ENCODE measurements around the gene AXIN1. TPM values are rescaled to one million over a fixed set of nuclear protein-coding genes. Genes with fewer than 3 reads are reported as not detected.

Gene AXIN1
- total RNA-seq, 2 experiments from 2014 or later = 18.6 to 20.5 TPM

DNA sequence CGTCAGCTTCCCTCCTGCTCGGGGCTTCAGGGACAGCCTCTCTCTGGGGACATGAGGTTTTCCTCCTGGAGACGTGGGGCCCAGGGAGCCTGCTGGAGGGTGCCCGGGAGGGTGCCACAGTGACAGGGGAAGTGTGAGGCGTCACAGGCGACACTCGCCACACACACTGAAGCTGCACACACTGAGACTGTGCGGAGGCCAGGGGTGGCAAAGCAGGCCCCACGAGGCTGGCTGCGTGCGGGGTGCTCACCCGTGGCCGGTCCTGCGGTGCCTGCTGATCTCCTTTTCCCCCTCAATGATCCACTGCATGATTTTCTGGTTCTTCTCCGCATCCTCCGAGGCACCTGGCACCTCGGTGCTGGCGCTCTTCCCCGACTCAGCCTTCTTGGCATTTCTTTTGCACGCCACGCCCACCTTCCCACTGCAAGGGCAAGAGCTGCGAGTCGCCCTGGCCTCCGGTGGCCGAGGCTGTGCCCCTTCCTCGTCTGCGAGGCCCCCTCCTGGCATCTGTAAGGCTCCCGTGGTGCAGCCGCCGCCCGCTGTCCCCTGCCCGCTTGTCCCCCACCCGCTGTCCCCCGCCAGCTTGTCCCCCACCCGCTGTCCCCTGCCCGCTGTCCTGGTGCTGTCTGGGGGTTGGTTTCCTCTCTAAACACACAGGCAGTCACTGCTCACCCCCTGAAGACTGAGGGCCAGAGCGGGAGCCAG, 55.6 kb downstream of the AXIN1 start:
- DNase-seq = no peak
- H3K4me3 Mint-ChIP-seq = no peak overlapping the region
- CTCF ChIA-PET = interaction anchor here (0.5 kb wide), 1 partner anchor 107 kb away, joined by 5 read pairs; no protein-coding TSS in a partner anchor
- no peaks in the 10 kb centered on the region for H3K9me3 Mint-ChIP-seq
- H3K4me1 Mint-ChIP-seq (ENCODE audit: low read depth) = no peaks in the 10 kb centered on the region
- POLR2A ChIA-PET = no interaction called here
- peaks cover 6% of the 10 kb centered on the region for H3K36me3 Mint-ChIP-seq
- intact Hi-C loops (cut with micrococcal nuclease) = no loop called here
- H3K27ac Mint-ChIP-seq = no peak overlapping the region
- no peaks in the 10 kb centered on the region for H3K27me3 Mint-ChIP-seq

DNA sequence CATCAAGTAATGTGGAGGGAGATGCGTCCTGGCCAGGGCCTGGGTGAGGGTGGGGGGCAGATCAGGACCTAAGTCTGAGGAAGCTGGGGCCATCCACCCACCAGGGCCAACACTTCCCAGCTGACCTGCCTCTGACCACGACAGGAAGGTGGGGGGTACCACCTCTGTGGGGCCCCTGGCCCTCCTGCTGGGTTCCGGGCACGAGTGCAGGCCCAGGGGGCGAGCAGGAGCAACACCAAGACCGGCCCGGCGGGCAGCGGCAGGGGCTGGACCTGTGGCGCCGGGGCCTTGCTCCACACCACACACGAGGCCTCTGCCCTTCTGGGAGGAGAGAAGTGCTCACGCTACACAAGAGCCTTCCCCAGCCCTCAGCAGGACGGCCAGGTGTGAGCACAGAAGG, 56.2 kb downstream of the AXIN1 start:
- Mint-ChIP-seq H3K4me3 (no peak overlapping the region), H3K9me3 (no peaks in the 10 kb centered on the region), H3K27ac (no peak overlapping the region), H3K36me3 (peaks cover 10% of the 10 kb centered on the region), H3K27me3 (no peaks in the 10 kb centered on the region), H3K4me1 (ENCODE audit: low read depth) (no peaks in the 10 kb centered on the region)
- ChIA-PET POLR2A (no interaction called here), CTCF (interaction anchor here (1.2 kb wide), 1 partner anchor 189 kb away, joined by 3 read pairs; no protein-coding TSS in a partner anchor)
- intact Hi-C loops (cut with micrococcal nuclease) = no loop called here
- no peak for DNase-seq

DNA sequence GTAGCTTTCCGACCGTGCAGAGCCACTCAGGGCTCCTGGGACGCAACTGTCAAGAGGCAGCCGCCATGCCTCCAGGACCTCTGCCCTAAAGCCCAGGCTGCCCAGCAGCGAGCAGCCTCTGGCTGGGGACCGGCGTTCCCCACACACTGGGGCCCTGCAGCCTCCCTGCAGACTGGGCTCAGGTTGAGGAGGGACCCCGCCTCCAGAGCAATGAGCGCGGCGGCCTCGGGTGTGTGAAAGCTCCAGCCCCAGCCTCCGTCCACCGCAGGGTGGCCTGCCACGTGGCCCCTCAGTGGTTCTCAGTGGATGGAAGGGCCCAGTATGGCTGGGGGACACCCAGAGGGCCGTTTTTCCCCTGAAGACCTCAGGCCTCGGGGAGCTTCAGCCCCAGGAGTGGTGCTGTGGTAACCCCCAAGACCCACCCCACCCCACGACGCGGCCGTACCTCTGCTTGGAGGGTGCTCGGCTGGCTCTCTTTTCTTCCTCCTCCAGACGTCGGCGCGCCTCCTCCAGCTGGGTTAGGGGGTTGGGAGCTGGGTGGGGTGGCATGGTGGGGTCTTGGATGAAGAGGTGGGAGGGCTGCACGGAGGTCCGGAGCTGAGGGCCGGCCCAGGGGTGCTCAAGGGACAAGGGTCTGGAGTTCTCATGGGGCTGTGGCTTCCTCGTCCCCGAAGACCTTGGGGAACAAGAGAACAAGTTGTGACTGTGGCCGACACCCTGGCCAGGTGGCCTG, 59.3 kb downstream of the AXIN1 start:
- Mint-ChIP-seq H3K27ac (no peak overlapping the region), H3K4me3 (no peak overlapping the region), H3K27me3 (no peaks in the 10 kb centered on the region), H3K4me1 (ENCODE audit: low read depth) (no peaks in the 10 kb centered on the region), H3K36me3 (peaks cover 10% of the 10 kb centered on the region), H3K9me3 (no peaks in the 10 kb centered on the region)
- intact Hi-C loops (cut with micrococcal nuclease) = no loop called here
- POLR2A ChIA-PET = no interaction called here
- CTCF ChIA-PET = no interaction called here
- DNase-seq = no peak

DNA sequence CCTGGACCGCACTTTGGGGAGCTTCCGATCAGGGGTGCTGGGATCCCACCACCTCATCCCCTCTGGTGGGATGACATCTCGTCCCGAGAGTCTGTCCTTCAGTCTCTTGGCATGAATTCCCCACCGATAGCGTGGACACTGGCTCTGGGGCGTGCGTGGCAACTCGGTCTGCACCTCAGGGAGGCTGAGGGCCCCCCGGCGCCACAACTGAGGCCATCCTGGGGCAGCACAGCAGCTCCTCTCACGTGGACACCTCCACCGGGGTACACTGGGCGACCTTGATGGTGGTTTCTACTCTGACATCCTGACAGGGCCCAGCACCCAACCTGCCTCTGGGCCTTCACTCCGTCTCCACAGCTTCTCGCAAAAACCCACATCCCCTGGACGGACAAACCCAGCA, 61.0 kb downstream of the AXIN1 start:
- H3K27ac Mint-ChIP-seq = no peak overlapping the region
- no peaks in the 10 kb centered on the region for H3K9me3 Mint-ChIP-seq
- no peak overlapping the region for H3K4me3 Mint-ChIP-seq
- H3K4me1 Mint-ChIP-seq (ENCODE audit: low read depth) = no peaks in the 10 kb centered on the region
- POLR2A ChIA-PET = no interaction called here
- intact Hi-C loops (cut with micrococcal nuclease) = no loop called here
- CTCF ChIA-PET = no interaction called here
- no peaks in the 10 kb centered on the region for H3K27me3 Mint-ChIP-seq
- DNase-seq = no peak
- peaks cover 16% of the 10 kb centered on the region for H3K36me3 Mint-ChIP-seq

DNA sequence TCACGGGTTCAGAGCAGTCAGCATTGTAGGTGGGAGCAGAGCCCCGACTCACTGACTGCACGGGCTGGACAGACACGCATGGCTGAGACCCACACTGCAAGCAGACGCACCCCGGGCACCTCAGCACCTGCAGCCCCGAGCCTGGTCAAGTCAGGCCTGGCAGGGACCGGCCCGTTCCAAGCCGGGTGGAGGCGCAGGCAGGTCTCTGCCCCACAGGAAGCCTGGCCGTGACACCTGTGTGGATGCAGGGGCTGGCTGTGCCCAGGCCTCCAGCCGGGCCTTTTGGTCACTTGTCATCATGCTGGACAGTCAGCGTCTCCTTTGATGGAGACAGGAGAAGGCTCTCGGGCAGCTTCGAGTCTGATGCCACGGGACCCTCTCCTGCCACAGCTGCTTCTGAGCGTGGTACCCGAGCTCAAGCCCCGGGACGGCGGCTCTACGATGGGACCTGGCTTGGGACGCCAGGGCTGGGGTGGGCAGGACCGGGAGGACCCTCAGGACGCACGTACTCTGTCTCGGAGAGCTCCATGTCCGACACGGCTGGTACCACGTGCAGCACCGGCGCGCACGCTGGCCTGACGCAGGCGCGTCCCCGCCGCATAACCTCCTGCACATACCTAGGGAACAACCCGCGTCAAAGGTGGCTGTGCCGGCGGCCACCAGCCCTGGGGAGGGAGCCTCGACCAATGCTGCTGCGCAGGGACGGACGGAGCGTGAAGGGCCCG, 61.7 kb downstream of the AXIN1 start:
- intact Hi-C loops (cut with micrococcal nuclease) = no loop called here

DNA sequence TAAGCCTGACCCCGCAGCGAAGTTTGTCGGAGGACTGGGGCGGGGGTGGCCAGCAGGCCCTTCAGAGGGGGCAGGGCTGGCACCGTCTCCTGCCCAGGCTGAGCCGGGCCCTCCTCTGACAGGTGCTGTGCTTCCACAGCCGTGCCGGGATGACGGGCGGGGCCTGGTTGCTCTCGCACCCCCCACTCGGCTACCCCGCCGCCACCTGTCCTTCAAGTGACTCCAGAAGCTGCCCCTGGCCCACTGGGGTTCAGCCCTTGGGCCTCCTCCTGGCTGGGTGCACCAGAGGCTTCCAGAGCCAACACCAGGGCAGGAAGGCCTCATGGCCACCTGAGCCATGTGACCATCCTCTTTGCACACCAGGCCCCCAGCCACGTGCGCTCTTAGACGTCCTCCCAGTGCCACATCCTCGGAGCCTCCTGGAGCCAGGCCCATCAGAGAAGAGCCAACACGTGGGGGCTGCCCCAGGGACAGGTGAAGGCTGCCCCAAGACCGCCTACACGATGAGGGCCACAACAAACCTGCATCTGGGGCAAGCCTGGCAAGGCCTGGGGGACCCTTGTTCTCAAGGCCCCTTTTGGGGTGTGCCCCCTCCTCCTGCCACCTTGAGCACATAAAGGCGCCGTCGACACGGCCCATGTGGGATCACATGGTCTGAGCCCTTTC, 62.4 kb downstream of the AXIN1 start:
- CTCF ChIA-PET = no interaction called here
- DNase-seq = no peak
- Mint-ChIP-seq H3K4me3 (no peak overlapping the region), H3K9me3 (no peaks in the 10 kb centered on the region), H3K4me1 (ENCODE audit: low read depth) (no peaks in the 10 kb centered on the region), H3K36me3 (peaks cover 18% of the 10 kb centered on the region), H3K27me3 (no peaks in the 10 kb centered on the region), H3K27ac (no peak overlapping the region)
- POLR2A ChIA-PET = no interaction called here
- intact Hi-C loops (cut with micrococcal nuclease) = no loop called here

More for the DNA sequence above, 61.7 kb downstream of the AXIN1 start:
- ChIA-PET CTCF (no interaction called here), POLR2A (no interaction called here)
- H3K4me3 Mint-ChIP-seq = no peak overlapping the region
- no peaks in the 10 kb centered on the region for H3K27me3 Mint-ChIP-seq
- H3K36me3 Mint-ChIP-seq = peaks cover 18% of the 10 kb centered on the region
- no peak for DNase-seq
- no peaks in the 10 kb centered on the region for H3K4me1 Mint-ChIP-seq (ENCODE audit: low read depth)
- no peak overlapping the region for H3K27ac Mint-ChIP-seq
- no peaks in the 10 kb centered on the region for H3K9me3 Mint-ChIP-seq

DNA sequence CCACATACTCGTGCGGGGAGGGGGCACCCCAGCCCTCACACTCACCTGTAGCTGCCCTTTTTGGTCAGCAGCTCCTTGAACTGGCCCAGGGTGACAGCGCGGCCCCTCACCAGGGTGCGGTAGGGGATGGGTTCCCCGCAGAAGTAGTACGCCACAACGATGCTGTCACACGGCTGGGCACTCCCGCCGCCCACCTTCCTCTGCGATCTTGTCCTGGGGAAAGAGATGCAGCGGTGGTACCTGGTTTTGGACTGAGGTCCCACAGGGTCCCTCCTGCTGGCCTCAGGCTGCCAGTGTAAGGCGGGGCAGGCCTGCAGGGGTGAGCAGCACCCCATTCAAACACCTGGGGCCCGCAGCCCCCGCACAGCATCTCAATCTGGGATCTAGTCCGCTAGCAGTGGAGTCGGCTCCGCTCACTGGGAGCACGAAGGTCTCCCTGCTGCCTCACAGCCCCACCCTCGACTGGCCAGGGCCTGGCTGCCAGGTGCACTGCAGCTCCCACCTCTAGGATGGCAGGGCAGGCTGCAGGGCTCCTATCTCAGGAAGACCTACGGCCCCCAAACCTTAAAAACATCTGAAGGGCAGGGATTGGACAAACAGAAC, 63.0 kb downstream of the AXIN1 start:
- Mint-ChIP-seq H3K36me3 (peaks cover 18% of the 10 kb centered on the region), H3K27me3 (no peaks in the 10 kb centered on the region), H3K4me3 (no peak overlapping the region), H3K27ac (no peak overlapping the region), H3K4me1 (ENCODE audit: low read depth) (no peaks in the 10 kb centered on the region), H3K9me3 (no peaks in the 10 kb centered on the region)
- CTCF ChIA-PET = no interaction called here
- intact Hi-C loops (cut with micrococcal nuclease) = no loop called here
- POLR2A ChIA-PET = no interaction called here
- no peak for DNase-seq

DNA sequence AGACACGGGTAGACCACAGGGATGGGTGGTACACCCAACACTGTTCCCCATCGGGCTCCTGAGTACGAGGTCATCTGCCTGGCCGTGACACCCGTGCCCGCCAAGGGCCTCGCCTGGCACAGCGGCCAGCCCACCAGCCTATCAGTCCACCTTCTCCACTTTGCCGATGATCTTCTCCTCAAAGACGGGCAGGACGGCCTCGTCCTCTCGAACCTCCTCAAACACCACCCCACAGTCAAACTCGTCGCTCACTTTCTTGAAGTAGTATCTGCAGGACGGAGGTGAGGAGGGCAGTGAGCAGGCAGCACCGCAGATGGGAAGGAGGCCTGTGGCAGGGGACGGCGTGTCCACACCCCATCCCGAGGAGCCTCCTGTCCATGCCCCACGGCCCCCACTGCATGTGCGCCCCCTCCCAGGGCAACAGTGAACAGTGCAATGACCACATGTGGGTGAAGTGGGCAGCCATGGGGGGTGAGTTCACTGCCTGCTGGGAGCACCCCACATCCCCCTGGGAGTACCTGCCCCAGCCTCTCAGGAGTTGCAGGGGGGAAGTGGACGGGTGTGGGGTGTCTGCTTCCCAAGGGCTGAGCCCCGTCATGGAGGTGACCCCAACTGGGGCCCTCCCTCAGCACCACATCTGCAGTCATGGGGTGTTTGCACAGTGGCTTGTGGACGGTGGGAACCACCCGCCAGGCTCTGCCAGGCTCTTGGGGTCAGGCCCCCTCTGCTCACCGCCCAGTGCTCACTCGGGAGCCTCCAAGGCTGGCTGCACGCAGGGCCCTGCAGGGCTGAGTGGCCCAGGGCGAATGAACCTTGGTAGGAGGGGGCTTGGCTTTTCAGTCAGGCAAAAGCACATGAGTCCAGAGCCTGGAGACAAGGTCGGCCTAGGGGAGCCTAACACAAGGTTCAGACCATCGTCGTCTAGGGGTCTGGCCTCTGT, 64.3 kb downstream of the AXIN1 start:
- H3K36me3 Mint-ChIP-seq = peaks cover 17% of the 10 kb centered on the region
- ChIA-PET CTCF (no interaction called here), POLR2A (no interaction called here)
- intact Hi-C loops (cut with micrococcal nuclease) = no loop called here
- no peak overlapping the region for H3K27ac Mint-ChIP-seq
- no peaks in the 10 kb centered on the region for H3K4me1 Mint-ChIP-seq (ENCODE audit: low read depth)
- H3K4me3 Mint-ChIP-seq = no peak overlapping the region
- DNase-seq = no peak
- H3K9me3 Mint-ChIP-seq = no peaks in the 10 kb centered on the region
- no peaks in the 10 kb centered on the region for H3K27me3 Mint-ChIP-seq

DNA sequence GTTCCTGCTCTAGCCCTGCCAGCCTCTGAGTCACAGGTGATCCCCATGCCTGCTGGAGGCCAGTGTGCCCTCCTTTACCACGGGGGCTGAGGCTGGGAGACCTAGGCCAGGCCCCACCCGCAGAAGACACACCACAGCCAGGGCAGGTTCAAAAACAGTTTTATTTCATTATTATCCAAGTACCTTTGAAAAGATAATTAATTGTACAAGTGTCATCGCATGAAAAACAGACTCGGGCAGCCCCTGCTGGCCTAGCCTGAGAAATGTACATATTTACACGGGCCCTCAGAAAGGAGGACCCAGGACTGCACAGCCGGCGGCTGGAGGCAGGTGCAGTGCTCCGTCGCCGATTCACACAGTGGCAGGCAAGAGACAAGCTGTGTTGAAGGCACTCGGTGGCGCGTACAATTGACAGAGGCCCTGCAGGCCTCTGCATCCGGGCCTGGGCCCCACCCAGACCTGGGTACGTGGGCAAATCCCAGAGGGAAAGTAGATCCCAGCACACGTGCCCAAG, 65.2 kb downstream of the AXIN1 start:
- H3K4me3 Mint-ChIP-seq = no peak overlapping the region
- ChIA-PET POLR2A (no interaction called here), CTCF (no interaction called here)
- no peak overlapping the region for H3K27ac Mint-ChIP-seq
- H3K27me3 Mint-ChIP-seq = no peaks in the 10 kb centered on the region
- H3K4me1 Mint-ChIP-seq (ENCODE audit: low read depth) = no peaks in the 10 kb centered on the region
- DNase-seq = no peak
- peaks cover 14% of the 10 kb centered on the region for H3K36me3 Mint-ChIP-seq
- intact Hi-C loops (cut with micrococcal nuclease) = no loop called here
- no peaks in the 10 kb centered on the region for H3K9me3 Mint-ChIP-seq

DNA sequence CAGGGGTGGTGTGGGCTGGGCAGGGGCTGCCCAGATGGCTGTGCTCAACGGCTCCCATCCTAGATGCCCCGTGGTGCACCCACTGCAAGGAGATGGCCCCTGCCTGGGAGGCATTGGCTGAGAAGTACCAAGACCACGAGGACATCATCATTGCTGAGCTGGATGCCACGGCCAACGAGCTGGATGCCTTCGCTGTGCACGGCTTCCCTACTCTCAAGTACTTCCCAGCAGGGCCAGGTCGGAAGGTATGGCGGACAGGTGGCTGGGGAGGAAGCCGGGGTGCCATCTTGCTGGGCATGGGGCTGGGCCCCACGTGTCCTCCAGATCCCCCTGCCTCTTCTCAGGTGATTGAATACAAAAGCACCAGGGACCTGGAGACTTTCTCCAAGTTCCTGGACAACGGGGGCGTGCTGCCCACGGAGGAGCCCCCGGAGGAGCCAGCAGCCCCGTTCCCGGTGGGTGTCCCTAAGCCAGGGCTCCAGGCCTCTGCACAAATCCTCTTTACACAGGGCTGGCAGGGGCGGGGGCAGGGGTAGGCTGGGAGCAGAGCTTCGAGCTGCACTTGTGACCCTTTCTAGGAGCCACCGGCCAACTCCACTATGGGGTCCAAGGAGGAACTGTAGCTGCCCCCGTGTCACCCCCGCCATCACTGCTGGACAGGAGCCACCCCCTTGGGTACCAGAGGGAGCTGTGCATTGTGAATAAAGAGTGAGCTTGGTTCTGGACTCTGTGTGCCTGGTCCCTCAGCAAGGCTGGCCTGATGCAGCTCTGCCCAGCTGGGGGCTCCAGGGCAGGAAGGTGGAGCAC, 65.8 kb downstream of the AXIN1 start:
- Mint-ChIP-seq H3K36me3 (peaks cover 13% of the 10 kb centered on the region), H3K27ac (no peak overlapping the region), H3K9me3 (no peaks in the 10 kb centered on the region), H3K4me1 (ENCODE audit: low read depth) (no peaks in the 10 kb centered on the region), H3K4me3 (no peak overlapping the region), H3K27me3 (peaks cover 2% of the 10 kb centered on the region)
- intact Hi-C loops (cut with micrococcal nuclease) = no loop called here
- CTCF ChIA-PET = no interaction called here
- DNase-seq = no peak
- POLR2A ChIA-PET = no interaction called here
